GM21723 (cell line): ENCODE data around the gene HERC2.
"Not testable (repeated sequence)": the region's sequence is repeated elsewhere in the genome, so short reads cannot be mapped to it uniquely, and the experiment has no call there.

Source experiments
- ATAC-seq: cut with Tn5 transposase; IDR thresholded peaks from one replicate; pipeline ENCODE4 v1.9.1; 2021; ENCODE audit warnings: mild to moderate bottlenecking, moderate library complexity; ENCODE audit not compliant: unreplicated experiment

Gene HERC2

DNA sequence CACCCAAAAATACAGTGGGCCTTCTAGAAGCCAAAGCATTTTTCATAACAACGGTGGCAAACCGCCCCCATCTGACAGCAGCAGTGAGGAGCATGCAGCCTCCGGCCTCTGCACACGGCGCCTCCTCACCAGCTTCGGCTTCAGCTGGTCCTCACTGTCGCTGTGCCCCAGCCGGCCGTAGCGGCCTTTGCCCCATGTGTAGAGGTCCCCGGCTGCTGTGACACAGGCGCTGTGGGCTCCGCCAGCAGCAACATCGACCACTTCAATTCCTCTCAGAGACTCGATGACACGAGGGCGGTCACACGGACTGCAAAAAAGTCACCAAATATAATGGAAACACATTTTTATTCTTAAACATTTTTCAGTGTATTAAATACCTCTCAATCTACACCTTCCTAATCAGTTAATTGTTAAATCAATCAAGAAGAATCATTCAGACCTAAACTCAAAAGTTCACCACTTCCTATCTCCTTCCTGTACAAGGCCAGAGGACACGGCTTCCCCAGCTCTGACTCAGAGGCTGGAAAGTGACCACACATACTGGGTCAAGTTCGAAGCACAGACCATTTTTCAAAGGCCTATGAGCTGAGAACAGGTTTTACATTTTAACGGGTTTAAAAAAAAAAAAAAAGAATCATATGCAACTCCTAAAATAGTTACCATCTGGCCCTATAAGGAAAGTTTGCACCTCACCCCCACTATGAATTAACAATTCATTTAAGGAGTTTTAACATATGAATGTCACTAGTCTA, 189.3 kb downstream of the HERC2 start:
- no peak for ATAC-seq

DNA sequence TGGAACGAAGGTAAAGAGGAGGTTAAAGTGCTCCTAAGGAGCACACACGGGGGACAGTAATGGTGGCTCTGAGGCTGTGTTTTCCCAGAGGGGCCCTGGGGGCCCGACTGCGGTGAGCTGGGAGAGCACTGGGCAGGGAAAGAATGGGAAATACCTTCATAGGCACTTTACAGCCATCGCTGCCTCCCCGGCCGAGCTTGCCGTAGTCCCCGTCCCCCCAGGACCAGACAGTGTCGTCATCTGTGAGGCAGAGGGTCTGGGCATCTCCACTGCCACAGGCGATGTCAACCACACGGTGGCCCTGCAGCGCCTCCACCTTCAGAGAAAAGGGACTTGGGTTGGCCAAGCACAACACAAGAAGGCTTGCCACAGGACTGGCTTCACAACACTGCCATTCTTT, 190.0 kb downstream of the HERC2 start:
- ATAC-seq, result no peak

DNA sequence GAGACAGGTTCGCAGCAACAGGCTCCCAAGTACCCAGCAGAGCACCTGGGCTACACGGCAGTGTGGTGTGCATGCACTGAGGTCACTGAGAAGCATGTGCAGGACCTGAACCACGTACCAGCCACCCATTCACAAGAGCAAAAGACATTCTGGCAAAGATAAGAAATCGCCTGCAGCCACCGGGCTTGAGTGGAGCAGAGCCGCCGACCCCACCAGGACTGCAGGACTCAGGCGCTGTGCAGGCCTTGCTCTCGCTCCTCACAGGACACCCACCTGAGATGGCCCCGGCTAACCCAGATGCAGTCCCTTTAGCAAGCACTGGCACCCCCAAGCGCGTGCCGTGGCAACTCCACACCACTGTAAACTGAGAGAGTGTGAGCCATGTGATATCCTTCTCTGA, 190.6 kb downstream of the HERC2 start:
- no peak for ATAC-seq

DNA sequence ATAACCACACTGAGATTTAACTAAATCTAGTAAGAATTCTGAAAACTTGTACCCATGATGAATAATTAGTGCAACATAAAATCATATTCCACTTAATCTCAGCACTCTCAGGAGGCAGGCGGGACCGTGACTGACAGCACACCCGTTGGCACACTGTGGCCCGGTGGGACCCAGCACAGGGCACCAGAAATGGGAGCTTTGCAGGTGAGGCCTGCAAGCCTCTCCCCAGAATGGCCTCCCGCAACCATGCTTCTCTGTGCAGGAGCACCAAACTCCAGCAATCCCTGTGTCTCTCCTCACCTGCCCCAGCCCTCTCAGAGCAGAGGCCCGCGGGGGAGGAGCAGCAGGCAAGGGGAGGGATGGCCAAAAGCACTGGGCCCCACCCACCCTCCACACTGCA, 191.3 kb downstream of the HERC2 start:
- no peak for ATAC-seq

DNA sequence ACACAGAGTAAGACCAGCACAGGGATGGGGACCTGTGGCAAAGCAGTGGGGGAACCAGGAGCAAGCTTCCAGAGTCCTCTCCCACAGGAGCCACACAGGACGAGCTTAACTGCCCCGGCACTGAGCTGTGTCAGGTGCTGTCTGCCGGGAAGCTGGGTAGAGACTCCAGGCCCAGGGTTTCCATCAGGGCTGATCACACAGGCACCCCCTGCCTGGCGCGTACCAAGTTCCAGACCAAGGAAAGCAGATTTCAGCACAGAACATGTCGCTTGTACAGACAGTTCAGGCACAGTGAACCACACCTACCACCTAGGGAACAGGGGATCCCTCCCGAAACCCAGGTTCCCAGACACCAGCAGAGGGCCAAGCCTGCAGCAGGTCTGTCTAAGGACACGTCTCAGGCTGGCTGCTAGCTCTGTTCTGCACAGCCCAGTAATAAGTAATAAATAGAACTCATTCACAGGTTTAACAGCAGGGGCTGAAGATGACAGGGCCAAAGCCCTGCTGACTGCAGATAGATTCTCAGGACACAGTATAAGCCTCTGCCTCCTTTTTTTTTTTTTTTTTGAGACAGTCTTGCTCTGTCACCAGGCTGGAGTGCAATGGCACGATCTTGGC, 192.6 kb downstream of the HERC2 start:
- ATAC-seq, result no peak

DNA sequence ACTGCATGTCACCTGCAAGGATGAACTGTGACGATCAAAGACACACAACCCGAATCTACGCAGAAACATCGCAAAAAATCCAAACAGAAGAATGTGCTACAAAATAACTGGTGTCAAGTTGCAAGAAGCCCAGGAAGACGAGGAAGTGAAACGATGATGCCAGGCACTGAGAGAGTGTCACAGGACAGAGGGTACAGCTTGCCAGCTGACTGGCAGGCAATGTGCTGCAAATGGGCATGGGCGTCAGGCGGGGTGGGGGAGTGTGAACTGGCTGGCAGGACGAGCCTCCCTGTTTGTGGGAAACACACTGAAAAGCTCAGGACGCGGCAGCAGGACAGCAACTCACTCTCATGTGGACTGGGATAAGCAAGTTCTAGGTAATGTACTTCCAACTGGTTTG, 193.9 kb downstream of the HERC2 start:
- ATAC-seq, result no peak

DNA sequence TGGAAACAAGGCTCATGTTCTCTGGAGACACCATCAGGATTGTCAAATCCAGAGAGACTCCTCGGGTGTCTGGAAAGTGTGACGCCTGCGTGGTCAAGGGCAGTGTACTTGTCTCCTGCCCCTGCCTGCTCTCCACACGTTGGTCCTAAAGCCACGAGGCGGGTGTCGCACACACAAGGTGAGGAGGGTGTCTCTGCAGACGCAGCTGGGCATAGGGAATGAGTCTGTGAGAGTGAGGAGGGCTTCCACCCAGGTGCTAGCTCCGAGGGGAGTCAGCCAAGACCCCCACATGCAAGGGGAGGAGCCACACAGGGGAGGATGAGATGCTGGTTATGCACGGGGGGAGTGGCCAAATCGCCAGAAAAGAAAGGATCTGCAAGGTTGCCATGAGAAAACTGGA, 194.9 kb downstream of the HERC2 start:
- no peak for ATAC-seq

DNA sequence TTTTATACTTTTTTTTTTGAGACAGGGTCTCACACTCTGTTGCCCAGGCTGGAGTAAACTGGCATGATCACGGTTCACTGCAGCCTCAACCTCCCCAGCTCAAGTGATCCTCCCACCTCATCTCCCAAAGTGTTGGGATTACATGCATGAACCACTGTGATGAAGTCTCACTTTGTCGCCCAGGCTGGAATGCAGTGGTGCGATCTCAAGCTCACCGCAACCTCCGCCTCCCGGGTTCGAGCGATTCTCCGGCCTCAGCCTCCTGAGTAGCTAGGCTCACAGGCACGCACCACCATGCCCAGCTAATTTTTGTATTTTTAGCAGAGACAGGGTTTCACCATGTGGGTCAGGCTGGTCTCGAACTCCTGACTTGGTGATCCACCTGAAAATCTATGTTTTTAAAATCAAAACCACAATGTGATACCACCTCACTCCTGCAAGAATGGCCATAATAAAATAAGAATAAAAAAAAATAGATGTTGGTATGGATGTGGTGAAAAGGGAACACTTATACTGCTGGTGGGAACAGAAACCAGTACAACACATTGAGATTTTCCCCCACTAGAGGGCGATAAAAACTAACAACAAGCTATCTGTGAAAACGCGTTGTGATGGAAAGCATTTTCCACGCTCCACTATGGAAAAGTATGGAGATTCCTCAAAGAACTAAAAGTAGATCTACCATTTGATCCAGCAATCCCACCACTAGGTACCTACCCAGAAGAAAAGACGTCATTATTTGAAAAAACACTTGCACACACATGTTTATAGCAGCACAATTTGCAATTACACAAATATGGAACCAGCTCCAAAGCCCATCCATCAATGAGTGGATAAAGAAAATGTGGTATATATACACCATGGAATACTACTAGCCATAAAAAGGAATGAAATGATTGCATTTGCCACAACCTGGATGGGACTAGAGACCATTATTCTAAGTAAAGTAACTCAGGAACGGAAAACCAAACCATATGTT, 196.0 kb downstream of the HERC2 start:
- no peak for ATAC-seq

DNA sequence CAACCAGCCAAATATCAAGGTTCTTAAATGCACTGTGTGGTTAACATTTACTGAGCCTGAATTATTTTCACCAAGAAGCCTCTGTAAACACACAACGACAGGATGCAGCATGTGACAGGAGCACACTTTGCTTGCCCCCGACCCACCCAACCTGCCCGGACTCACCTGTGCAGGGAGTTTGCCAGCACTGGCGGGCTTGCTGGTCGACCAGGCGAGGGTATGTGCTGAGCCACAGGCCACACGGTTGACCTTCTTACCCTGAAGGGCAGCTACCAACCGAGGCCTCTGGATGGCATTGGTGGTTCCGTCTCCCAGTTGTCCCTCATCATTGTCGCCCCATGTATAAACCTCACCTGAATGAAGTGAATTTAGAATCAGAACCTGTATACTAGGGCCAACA, 197.1 kb downstream of the HERC2 start:
- ATAC-seq, result no peak

DNA sequence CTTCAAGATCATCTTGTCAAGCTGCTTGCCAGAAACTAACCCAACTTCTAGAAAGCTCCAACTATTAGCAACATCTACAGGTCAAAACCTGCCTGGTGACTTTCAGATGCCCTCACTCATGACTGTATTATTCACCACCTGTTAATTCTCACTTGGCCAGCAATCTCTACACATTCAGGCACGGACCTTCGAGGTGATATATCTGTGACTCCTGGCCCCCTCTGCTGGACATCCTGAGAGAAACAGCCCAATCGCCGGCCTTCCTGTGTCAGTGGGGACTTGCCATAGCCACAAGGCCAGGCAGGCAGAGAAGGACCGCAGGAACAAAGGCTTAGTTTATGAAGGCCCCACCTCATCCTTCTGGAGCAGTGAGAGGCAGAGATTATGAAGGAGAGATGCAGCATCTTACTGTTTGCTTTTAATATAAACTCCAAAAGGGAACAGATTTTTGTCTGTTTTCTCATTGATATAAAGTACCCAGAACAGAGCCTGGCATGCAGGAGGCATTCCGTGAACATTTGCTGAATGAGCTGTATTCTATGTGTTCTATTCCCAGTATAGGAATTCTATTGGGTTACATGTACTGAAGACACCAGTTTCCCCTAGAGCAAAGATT, 198.5 kb downstream of the HERC2 start:
- ATAC-seq, result no peak

DNA sequence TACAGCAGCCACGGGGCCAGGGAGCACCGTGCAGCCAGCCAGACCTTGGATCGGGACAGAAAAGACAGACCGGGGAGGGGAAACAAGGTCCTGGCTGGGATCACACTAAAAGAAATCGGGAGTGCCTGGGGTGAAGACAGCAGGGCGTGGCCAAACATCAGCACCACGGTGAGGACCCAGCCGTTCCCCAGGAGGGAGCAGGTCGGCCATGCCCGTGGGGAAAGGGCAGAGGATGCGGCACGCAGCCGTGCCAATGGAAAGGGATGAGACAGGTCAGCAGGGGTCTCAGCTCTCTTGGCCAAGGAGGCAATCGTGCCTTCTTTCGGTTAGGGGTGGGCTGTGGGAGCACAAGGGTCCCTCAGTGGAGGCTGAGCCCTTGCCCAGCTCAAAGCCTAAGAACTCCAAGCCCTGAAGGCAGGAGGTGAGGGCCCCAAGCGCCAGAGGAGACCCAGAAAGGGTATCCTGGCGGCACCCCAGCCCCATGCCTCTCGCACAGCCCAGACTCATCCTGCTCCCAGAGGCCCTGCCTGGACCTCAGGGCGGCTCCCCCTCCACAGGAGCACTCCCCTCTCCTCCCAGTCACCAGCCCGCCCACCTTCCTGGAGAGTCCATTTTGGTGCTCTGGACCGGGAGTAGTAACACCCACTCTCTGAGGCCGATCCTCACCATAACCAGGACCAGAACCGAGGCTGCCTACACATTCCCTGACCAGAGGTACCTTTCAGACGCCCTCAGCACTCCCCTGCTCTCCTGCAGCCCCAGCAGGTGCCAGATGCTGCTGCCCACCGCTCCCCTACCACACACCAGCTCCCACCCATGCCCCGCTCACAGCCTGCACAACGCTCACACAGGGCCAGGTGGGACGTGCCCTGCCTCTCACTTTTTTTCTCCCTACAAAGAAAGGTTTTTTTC, 199.7 kb downstream of the HERC2 start:
- no peak for ATAC-seq

DNA sequence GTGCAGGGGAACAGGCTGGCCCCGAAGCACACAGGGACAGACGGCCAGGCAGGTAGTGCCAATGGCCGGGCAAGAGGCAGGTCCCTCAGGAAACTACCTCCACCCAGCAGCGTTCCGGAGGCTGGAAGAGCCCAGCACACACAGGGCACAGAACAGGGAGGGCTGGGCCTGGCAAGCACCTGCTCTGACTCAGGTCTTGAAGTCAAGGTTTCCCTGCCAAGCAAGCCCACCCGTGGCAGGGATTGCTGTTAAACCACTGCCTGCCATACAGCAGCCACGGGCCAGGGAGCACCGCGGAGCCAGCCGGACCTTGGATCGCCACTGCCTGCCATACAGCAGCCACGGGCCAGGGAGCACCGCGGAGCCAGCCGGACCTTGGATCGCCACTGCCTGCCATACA, 200.4 kb downstream of the HERC2 start:
- ATAC-seq, result not testable (repeated sequence)

DNA sequence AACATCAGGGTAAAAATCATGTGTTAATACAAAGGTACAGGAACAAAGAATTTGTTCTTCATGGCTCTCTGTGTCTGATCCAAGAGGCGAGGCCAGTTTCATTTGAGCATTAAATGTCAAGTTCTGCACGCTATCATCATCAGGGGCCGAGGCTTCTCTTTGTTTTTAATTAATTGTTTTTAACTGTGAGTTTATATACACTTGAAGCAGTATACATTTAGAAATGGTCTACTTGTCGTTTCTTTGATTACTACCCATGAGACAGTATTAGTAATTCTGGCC, 201.7 kb downstream of the HERC2 start:
- no peak for ATAC-seq

DNA sequence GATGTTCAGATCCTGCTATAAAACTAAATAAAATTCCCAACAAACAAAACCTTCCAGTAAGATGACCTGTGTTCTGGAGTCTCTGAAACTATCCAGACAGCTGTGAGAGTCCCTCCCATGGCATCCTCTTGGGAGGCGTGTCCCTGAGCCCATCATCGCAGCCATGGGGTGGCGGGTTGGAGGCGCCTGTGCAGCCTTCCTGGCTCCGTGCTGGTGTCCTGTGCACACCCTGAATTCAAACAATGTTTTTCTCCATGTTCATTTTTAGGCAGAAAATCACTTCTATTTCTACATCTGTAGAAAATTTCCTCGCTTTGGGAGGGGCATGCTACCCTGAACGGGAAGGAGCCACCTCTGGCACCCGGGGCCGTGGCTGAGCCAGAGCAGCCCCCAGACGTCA, 203.4 kb downstream of the HERC2 start:
- ATAC-seq, result no peak

DNA sequence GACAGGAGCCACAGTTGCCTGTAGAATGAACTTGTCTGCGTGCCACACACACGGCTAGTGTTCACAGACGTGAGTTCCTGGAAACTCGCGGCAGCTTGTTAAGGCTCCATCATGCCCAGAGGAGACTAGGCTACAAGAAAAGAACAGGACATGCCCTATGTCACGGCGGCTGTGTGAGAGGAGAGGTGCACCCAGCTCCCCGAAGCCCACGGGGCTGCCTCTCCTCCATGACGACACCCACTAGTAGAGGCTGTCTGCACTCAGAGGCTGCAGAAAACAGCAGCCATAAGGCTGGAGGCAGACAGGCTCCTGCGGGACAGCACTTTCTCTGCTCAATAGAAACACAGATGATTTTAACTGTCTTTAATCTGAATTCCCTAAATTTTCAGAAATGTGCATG, 203.9 kb downstream of the HERC2 start:
- no peak for ATAC-seq

DNA sequence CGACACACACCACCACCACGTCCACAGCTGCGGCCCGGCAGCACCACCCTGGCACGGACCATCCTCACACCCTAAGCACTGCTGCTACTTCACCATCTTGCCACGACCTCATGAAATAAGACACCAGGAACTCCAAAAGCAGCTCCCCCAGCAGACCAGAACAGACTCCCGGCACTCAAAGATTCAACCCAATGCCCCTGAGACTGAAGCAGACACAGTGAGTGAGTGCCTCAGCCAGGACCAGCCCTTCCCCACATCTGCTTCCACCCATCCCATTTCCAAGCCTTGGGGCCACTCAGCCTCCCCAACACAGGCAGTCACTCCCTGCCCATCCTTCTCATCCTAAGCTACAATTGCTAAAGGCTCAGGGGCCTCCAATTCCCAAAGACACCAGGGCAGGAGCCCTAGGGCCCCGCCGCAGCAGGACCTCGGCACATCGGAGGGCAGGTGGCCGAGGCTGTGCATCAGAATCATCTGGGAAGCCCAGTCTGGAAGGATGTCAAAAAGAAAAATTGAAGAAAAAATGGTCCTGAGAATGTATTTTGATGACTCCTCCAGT, 204.5 kb downstream of the HERC2 start:
- ATAC-seq, result no peak

DNA sequence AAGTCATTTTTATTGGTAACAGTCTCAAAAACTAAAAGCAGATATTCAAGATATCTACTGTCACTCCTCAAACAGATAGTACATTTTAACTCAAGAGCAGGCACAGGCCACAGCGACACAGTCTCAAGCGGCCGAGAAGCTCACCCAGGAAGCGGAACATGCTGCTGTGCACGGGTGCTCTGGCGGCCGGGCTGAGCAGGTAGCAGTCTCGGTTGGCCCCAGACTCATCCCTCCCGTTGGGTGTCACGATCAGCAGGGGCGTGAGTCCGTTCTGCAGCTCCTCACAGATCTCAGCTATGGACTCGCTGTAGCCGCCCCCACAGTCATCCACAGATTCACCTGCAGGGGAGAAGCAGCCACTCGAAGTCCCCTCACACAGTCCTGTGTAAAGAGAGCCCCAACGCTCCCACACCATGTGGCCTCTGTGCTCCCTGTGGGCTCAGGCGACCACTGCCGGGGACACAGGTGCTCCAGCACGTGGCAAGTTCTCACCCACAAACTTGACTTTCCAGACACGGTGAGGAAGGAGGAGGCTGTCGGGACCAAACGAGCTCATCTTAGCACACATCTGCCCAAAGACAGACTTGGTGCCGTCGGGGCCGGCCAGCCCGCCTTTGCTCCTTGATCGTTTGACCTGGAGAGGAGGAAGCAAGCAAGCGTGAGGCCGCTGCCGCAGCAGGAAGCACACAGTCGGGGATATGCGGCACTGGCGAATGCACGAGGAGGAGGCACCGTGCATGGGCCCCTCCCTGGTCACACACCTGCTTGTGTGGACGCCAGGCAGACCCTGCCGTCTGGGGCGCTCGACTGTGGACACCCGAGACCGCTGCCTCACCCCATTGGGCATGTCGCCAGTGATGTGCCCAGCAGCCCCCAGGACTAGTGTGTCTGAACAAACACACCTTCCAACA, 205.2 kb downstream of the HERC2 start:
- no peak for ATAC-seq

DNA sequence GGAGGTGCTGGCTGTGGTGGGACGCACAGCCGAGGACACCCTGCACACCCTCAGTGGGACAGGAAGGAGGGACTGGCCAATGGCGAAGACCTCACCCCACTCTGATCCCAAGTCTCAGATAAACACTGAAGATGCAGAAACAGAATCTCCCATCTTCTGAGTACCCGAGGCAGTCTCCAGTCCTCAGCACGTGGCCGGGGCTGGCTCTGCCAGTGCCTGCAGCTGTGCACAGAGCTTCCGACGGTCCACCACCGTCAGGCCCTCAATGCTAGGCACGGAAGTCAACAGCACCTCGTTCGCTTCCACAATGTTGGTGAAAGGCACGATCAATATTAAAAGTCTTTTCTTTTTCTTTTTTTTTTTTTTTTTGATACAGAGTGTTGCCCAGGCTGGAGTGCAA, 206.1 kb downstream of the HERC2 start:
- no peak for ATAC-seq
